Measurements from ENCODE around the gene UBAC1. TPM values are rescaled to one million over a fixed set of nuclear protein-coding genes. Genes with fewer than 3 reads are reported as not detected.

Gene UBAC1
- total RNA-seq, 2 experiments from 2014 or later: 41.7 to 42.8 TPM

GRCh38 chr9:135992486-135993408 is 31.6 kb upstream of the UBAC1 start:
- Mint-ChIP-seq H3K27me3 (no peaks in the 10 kb centered on the region), H3K4me1 (peaks cover 17% of the 10 kb centered on the region), H3K9me3 (ENCODE audit: low read depth) (no peaks in the 10 kb centered on the region), H3K36me3 (ENCODE audit: low read depth) (no peaks in the 10 kb centered on the region), H3K4me3 (no peak overlapping the region), H3K27ac (no peak overlapping the region)
- intact Hi-C loops (cut with DNase I, micrococcal nuclease): loop anchor here in 1 of 2 experiments (5.0 kb wide), 2 partner anchors 115 to 1965 kb away; partner anchors contain the start of gene BRD3OS
- ATAC-seq (peak; percentile 71), DNase-seq (peak; percentile 68)
- POLR2A ChIA-PET: no interaction called here
- CTCF ChIA-PET: interaction anchor here (0.5 kb wide), 1 partner anchor 119 kb away, joined by 3 read pairs; no protein-coding TSS in a partner anchor

GRCh38 chr9:135991771-135992170 is 30.6 kb upstream of the UBAC1 start:
- no peaks in the 10 kb centered on the region for H3K27me3 Mint-ChIP-seq
- no peak for ATAC-seq
- H3K9me3 Mint-ChIP-seq (ENCODE audit: low read depth): no peaks in the 10 kb centered on the region
- CTCF ChIA-PET: no interaction called here
- no peak for DNase-seq
- intact Hi-C loops (cut with DNase I, micrococcal nuclease): loop anchor here in 1 of 2 experiments (2.0 to 5.0 kb wide), 3 partner anchors 116 to 1964 kb away; partner anchors contain the start of genes BRD3OS and SEC16A
- H3K4me1 Mint-ChIP-seq: peaks cover 17% of the 10 kb centered on the region
- H3K36me3 Mint-ChIP-seq (ENCODE audit: low read depth): no peaks in the 10 kb centered on the region
- H3K27ac Mint-ChIP-seq: no peak overlapping the region
- POLR2A ChIA-PET: no interaction called here
- H3K4me3 Mint-ChIP-seq: no peak overlapping the region

- no peaks in the 10 kb centered on the region for H3K9me3 Mint-ChIP-seq (ENCODE audit: low read depth)
- H3K36me3 Mint-ChIP-seq (ENCODE audit: low read depth): no peaks in the 10 kb centered on the region
- no peaks in the 10 kb centered on the region for H3K27me3 Mint-ChIP-seq
- peak; percentile 60 for ATAC-seq
- intact Hi-C loops (cut with DNase I, micrococcal nuclease): loop anchor here in 1 of 2 experiments (1.0 to 5.0 kb wide), 8 partner anchors 29 to 1963 kb away; partner anchors contain the start of genes BRD3OS, CAMSAP1, DNLZ and QSOX2
- ChIA-PET CTCF (interaction anchor here (0.6 to 1.9 kb wide), 4 partner anchors 23 to 287 kb away, joined by 3 to 10 read pairs (median 4); no protein-coding TSS in a partner anchor), POLR2A (no interaction called here)
- H3K4me1 Mint-ChIP-seq: peaks cover 17% of the 10 kb centered on the region
- DNase-seq: peak; percentile 76
- H3K4me3 Mint-ChIP-seq: no peak overlapping the region
- no peak overlapping the region for H3K27ac Mint-ChIP-seq
These were observed 29.6 kb upstream of the UBAC1 start for GRCh38 chr9:135990468-135991429.

GRCh38 chr9:135989722-135990467 is 28.7 kb upstream of the UBAC1 start:
- intact Hi-C loops (cut with DNase I, micrococcal nuclease): loop anchor here in 1 of 2 experiments (1.0 to 5.0 kb wide), 8 partner anchors 29 to 1963 kb away; partner anchors contain the start of genes BRD3OS, CAMSAP1, DNLZ and QSOX2
- ATAC-seq (no peak), DNase-seq (peak; percentile 52)
- Mint-ChIP-seq H3K36me3 (ENCODE audit: low read depth) (no peaks in the 10 kb centered on the region), H3K4me3 (no peak overlapping the region), H3K9me3 (ENCODE audit: low read depth) (no peaks in the 10 kb centered on the region), H3K27ac (no peak overlapping the region), H3K27me3 (no peaks in the 10 kb centered on the region), H3K4me1 (peaks cover 17% of the 10 kb centered on the region)
- ChIA-PET CTCF (interaction anchor here (0.6 to 1.9 kb wide), 6 partner anchors 17 to 286 kb away, joined by 3 to 10 read pairs (median 4); no protein-coding TSS in a partner anchor), POLR2A (no interaction called here)

GRCh38 chr9:135989157-135989556 is 28.0 kb upstream of the UBAC1 start:
- no peak for DNase-seq
- Mint-ChIP-seq H3K4me3 (no peak overlapping the region), H3K4me1 (peaks cover 17% of the 10 kb centered on the region), H3K27me3 (no peaks in the 10 kb centered on the region), H3K36me3 (ENCODE audit: low read depth) (no peaks in the 10 kb centered on the region), H3K9me3 (ENCODE audit: low read depth) (no peaks in the 10 kb centered on the region), H3K27ac (no peak overlapping the region)
- ChIA-PET CTCF (interaction anchor here (0.6 to 1.9 kb wide), 4 partner anchors 16 to 1039 kb away, joined by 3 to 10 read pairs (median 4); partner anchors contain the start of gene ABCA2), POLR2A (interaction anchor here (0.6 kb wide), 1 partner anchor 21 kb away, joined by 4 read pairs; no protein-coding TSS in a partner anchor)
- ATAC-seq: no peak
- intact Hi-C loops (cut with DNase I, micrococcal nuclease): no loop called here

GRCh38 chr9:135988493-135988892 is 27.3 kb upstream of the UBAC1 start:
- peaks cover 17% of the 10 kb centered on the region for H3K4me1 Mint-ChIP-seq
- no peaks in the 10 kb centered on the region for H3K9me3 Mint-ChIP-seq (ENCODE audit: low read depth)
- ChIA-PET CTCF (interaction anchor here (0.6 to 1.9 kb wide), 3 partner anchors 21 to 1040 kb away, joined by 3 to 10 read pairs (median 4); partner anchors contain the start of gene ABCA2), POLR2A (interaction anchor here (0.6 kb wide), 1 partner anchor 20 kb away, joined by 4 read pairs; no protein-coding TSS in a partner anchor)
- intact Hi-C loops (cut with DNase I, micrococcal nuclease): no loop called here
- no peak for ATAC-seq
- no peaks in the 10 kb centered on the region for H3K27me3 Mint-ChIP-seq
- H3K36me3 Mint-ChIP-seq (ENCODE audit: low read depth): no peaks in the 10 kb centered on the region
- H3K27ac Mint-ChIP-seq: no peak overlapping the region
- no peak for DNase-seq
- no peak overlapping the region for H3K4me3 Mint-ChIP-seq

GRCh38 chr9:135987838-135988404 is 26.7 kb upstream of the UBAC1 start:
- Mint-ChIP-seq H3K27me3 (no peaks in the 10 kb centered on the region), H3K4me1 (peaks cover 17% of the 10 kb centered on the region), H3K4me3 (no peak overlapping the region), H3K27ac (no peak overlapping the region), H3K9me3 (ENCODE audit: low read depth) (no peaks in the 10 kb centered on the region), H3K36me3 (ENCODE audit: low read depth) (no peaks in the 10 kb centered on the region)
- CTCF ChIA-PET: no interaction called here
- DNase-seq: no peak
- intact Hi-C loops (cut with DNase I, micrococcal nuclease): no loop called here
- POLR2A ChIA-PET: no interaction called here
- ATAC-seq: no peak

- H3K36me3 Mint-ChIP-seq (ENCODE audit: low read depth): no peaks in the 10 kb centered on the region
These were observed 25.4 kb upstream of the UBAC1 start for GRCh38 chr9:135986605-135987004.

GRCh38 chr9:135985889-135986288 is 24.7 kb upstream of the UBAC1 start:
- intact Hi-C loops (cut with DNase I, micrococcal nuclease): no loop called here
- Mint-ChIP-seq H3K4me1 (peaks cover 7% of the 10 kb centered on the region), H3K4me3 (no peak overlapping the region), H3K27ac (no peak overlapping the region), H3K36me3 (ENCODE audit: low read depth) (no peaks in the 10 kb centered on the region), H3K9me3 (ENCODE audit: low read depth) (no peaks in the 10 kb centered on the region), H3K27me3 (no peaks in the 10 kb centered on the region)
- ATAC-seq (no peak), DNase-seq (no peak)
- ChIA-PET CTCF (no interaction called here), POLR2A (no interaction called here)

More at GRCh38 chr9:135986605-135987004, 25.4 kb upstream of the UBAC1 start:
- H3K9me3 Mint-ChIP-seq (ENCODE audit: low read depth): no peaks in the 10 kb centered on the region
- no peak for DNase-seq
- H3K27me3 Mint-ChIP-seq: no peaks in the 10 kb centered on the region
- intact Hi-C loops (cut with DNase I, micrococcal nuclease): no loop called here
- H3K4me3 Mint-ChIP-seq: no peak overlapping the region
- no peak for ATAC-seq
- H3K4me1 Mint-ChIP-seq: peaks cover 7% of the 10 kb centered on the region
- CTCF ChIA-PET: no interaction called here
- POLR2A ChIA-PET: no interaction called here
- no peak overlapping the region for H3K27ac Mint-ChIP-seq

GRCh38 chr9:135985459-135985774 is 24.2 kb upstream of the UBAC1 start:
- Mint-ChIP-seq H3K4me3 (no peak overlapping the region), H3K4me1 (peaks cover 7% of the 10 kb centered on the region), H3K27me3 (no peaks in the 10 kb centered on the region), H3K27ac (no peak overlapping the region), H3K36me3 (ENCODE audit: low read depth) (no peaks in the 10 kb centered on the region), H3K9me3 (ENCODE audit: low read depth) (no peaks in the 10 kb centered on the region)
- ChIA-PET CTCF (no interaction called here), POLR2A (no interaction called here)
- intact Hi-C loops (cut with DNase I, micrococcal nuclease): no loop called here
- ATAC-seq: no peak
- DNase-seq: no peak

Data from activated CD4-positive, alpha-beta T cell treated with anti-CD3 and anti-CD28 coated beads for 36 hours (primary cell).